Measurements from ENCODE around the gene ARSA. TPM values are rescaled to one million over a fixed set of nuclear protein-coding genes. Genes with fewer than 3 reads are reported as not detected.

Gene ARSA
- 10.9 to 26.5 TPM (median 21.1 TPM) in 5 replicates for total RNA-seq (2022; extraction: Qiagen RNA extraction; ENCODE audit: low read depth)

GRCh38 chr22:50627642-50628542, at the start of gene ARSA:
TSS of gene ARSA (minus strand) at chr22:50628152. CDS start at chr22:50627779, 373 bp downstream.

GRCh38 chr22:50672471-50673230, 44.7 kb upstream of the ARSA start, which contains the start of gene SHANK3:
TSS of gene SHANK3 (plus strand) at chr22:50672823.

DNA sequence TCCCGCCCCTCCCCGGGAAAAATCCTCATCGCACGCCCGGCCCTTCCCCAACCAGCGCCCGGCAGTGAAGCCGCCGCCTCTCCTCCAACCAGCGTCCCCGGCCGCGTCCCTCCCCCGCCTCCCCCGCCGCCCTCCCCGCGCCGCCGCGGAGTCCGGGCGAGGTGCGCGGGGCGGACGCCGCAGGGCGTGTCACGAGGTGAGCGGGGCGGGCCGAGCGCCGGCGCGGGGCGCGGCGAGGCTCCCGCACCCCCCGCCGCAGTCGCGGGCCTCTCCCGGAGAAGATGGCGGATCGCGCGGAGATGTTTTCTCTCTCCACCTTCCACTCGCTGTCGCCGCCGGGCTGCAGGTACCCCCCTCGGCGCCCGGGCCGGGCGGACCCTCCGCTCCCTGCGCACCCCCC, 27.4 kb downstream of the ARSA start, which contains the start of gene MAPK8IP2:
MAPK8IP2 (plus strand) TSS at position 256 of the 400 bp plus-strand sequence; CDS start at position 282, 26 bp downstream.

DNA sequence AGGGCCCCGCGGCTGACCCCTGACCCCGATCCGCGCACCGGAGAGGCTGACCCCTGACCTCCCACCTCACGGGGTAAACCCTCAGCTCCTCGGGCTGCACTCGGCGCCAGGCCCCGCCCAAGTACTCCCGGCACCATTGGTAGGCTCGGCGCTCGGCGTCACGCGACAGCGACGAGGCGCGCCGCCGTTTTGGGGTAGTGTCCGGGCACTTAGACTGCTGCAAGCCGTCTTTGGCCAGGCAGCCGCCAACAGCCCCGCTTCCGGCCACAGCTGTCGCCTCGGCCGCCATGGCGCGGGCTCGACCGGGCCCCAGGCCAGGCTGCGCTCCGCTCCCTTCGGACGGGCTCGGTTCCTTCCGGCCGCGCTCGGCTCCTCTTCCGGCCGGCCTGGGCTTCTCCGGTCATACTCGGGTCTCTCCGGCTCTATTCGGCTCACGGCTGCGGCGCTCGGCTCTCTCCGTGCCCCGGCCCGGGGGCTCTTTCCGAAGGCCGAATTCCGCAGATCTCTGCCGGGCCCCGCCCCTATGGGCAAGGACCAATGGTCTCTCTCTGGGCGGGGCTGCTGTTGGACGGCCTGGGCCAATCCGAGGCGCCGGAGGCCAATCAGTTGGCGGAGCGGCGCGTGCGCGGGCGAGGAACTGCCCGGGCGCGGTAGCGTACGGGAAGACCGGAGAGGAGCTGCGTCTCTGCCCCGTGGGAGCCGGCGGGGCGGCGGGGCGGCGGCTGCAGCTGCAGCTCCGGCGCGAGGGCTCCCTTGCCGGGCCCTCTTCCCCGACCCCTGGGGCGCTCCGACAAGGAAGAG, 45.3 kb downstream of the ARSA start, which contains the start of gene CHKB:
CHKB (minus strand) TSS at position 357 of the 801 bp plus-strand sequence; CDS start at position 289, 68 bp downstream.

DNA sequence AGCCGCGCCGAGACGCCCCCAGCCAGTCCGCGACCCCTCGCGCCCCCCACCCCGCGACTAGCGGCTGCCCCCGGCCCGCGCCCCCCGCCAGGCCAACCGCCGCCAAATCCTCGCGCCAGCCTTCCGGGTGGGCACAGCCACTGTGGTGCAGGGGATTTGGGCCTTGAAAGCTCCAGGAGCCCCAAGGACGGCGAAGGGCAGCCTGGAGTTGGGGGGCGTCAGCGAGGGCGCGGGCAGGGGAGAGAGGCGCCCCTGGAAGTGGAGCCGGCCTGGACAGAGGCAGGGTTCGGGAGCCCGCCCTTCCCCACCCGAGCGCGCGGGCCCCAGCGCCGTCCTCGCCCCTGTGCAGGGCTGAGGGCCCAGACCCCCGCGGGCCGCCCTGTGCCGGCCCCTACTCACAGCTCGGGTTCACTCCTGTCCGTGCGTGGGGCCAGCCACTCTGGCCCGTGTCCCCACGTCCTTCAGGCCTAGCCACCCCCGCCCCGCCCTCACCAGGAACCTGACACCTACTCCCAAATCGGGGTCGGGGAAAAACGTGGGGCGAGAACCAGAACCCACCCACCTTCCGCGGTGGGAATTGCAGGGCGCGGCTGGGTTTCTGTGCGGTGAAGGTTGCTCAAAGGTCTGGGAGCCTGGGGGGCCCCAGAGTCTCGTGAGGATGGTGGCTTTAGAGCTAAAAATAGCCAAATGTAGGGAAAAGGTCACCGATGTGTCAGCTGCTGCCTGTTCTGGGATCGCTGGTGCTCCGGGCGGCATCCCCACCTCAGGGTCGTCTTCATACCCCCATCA, 49.8 kb downstream of the ARSA start, which contains the start of gene CPT1B:
CPT1B (minus strand) TSS at position 441 of the 789 bp plus-strand sequence. CDS start 512 bp downstream, outside the sequence.

Other genes with a start within 250 kb of the ARSA start
- gene SBF1, start 153.1 kb downstream of the ARSA start, total RNA-seq (2022; extraction: Qiagen RNA extraction; ENCODE audit: low read depth), result 9.8 to 29.9 TPM (median 27.6 TPM) in 5 replicates
- 0.27 to 0.84 TPM (median 0.69 TPM) in 5 replicates for gene ADM2, start 146.6 kb downstream of the ARSA start, total RNA-seq (2022; extraction: Qiagen RNA extraction; ENCODE audit: low read depth)
- gene MIOX, start 141.3 kb downstream of the ARSA start, total RNA-seq (2022; extraction: Qiagen RNA extraction; ENCODE audit: low read depth), result not detected in 5 replicates
- gene LMF2, start 120.5 kb downstream of the ARSA start, total RNA-seq (2022; extraction: Qiagen RNA extraction; ENCODE audit: low read depth), result 21.8 to 55.9 TPM (median 46.5 TPM) in 5 replicates
- 28.3 to 43.0 TPM (median 36.3 TPM) in 5 replicates for gene NCAPH2, start 119.9 kb downstream of the ARSA start, total RNA-seq (2022; extraction: Qiagen RNA extraction; ENCODE audit: low read depth)
- gene SCO2, start 102.6 kb downstream of the ARSA start, total RNA-seq (2022; extraction: Qiagen RNA extraction; ENCODE audit: low read depth), result 1.1 to 7.5 TPM (median 6.2 TPM) in 5 replicates
- gene TYMP, start 98.1 kb downstream of the ARSA start, total RNA-seq (2022; extraction: Qiagen RNA extraction; ENCODE audit: low read depth), result 7.8 to 20.8 TPM (median 19.9 TPM) in 5 replicates
- 0.02 to 0.05 TPM in 2 of 5 replicates, not detected in the others for gene KLHDC7B, start 82.3 kb downstream of the ARSA start, total RNA-seq (2022; extraction: Qiagen RNA extraction; ENCODE audit: low read depth)
- not detected in 5 replicates for gene SYCE3, start 65.2 kb downstream of the ARSA start, total RNA-seq (2022; extraction: Qiagen RNA extraction; ENCODE audit: low read depth)
- gene CPT1B, start 49.7 kb downstream of the ARSA start, total RNA-seq (2022; extraction: Qiagen RNA extraction; ENCODE audit: low read depth), result 7.2 to 18.9 TPM (median 15.5 TPM) in 5 replicates
- gene CHKB, start 45.3 kb downstream of the ARSA start, total RNA-seq (2022; extraction: Qiagen RNA extraction; ENCODE audit: low read depth), result 12.4 to 29.8 TPM (median 19.5 TPM) in 5 replicates
- 1.9 to 4.8 TPM (median 4.1 TPM) in 5 replicates for gene MAPK8IP2, start 27.4 kb downstream of the ARSA start, total RNA-seq (2022; extraction: Qiagen RNA extraction; ENCODE audit: low read depth)
- gene SHANK3, start 44.7 kb upstream of the ARSA start, total RNA-seq (2022; extraction: Qiagen RNA extraction; ENCODE audit: low read depth), result 1.9 to 6.0 TPM (median 5.2 TPM) in 5 replicates
- 0.19 to 0.54 TPM in 2 of 5 replicates, not detected in the others for gene ACR, start 110.1 kb upstream of the ARSA start, total RNA-seq (2022; extraction: Qiagen RNA extraction; ENCODE audit: low read depth)
- 16.8 to 24.0 TPM (median 19.7 TPM) in 5 replicates for gene RABL2B, start 155.5 kb upstream of the ARSA start, total RNA-seq (2022; extraction: Qiagen RNA extraction; ENCODE audit: low read depth)

All from A549 treated with ZK216348 at 1 μM for 4 hours (cell line).